GM21423 (cell line): ENCODE measurements around the gene RPP25L.

Source experiments
- ATAC-seq: cut with Tn5 transposase; IDR thresholded peaks from one replicate; pipeline ENCODE4 v1.9.1; 2021; ENCODE audit warnings: mild to moderate bottlenecking, moderate library complexity; ENCODE audit not compliant: unreplicated experiment

The RPP25L gene

GRCh38 chr9:34588671-34589635 lies 22.9 kb downstream of the RPP25L start:
- ATAC-seq: no peak

DNA sequence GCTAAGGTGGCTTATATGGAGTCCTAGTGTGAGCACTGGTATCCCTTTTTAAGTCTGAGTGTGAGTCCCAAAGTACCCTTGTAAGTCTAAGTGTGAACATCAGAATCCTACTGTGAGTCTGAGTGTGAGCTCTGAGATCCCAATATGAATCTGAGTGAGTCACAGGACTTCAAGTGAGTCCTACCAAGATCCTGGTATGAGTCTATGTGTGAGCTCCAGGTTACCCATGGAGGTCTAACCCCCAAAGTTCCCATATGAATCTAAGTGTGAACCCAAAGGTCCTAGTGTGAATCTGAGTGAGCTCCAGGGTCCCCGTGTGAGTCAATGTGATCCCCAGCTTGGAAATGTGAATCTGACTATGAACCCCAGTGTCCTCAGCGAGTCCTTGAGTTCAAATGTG lies 24.6 kb downstream of the RPP25L start:
- ATAC-seq: no peak

GRCh38 chr9:34585946-34586669 lies 25.8 kb downstream of the RPP25L start:
- no peak for ATAC-seq

GRCh38 chr9:34584970-34585369 lies 26.9 kb downstream of the RPP25L start:
- ATAC-seq: no peak

DNA sequence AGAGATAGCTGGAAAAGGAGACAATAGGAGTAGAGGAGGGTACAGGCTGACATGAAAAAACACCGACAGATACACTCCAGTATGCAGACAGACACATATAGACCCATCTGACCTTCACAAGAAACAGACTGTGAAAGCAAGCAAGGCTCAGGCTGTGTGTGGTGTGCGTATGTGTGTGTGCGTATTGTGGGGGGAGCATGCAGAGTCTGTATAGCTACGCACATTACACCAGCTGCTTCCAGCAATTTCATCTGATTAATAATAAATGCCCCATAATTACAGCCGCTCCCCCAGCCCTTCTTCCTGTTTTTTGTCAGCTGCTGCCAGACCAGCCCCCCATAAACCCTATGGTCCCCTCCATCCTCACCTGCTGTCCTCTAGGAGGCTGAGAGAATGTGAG lies 29.1 kb downstream of the RPP25L start:
- ATAC-seq: no peak

- no peak for ATAC-seq
These were observed 30.6 kb downstream of the RPP25L start for GRCh38 chr9:34581318-34581717.

DNA sequence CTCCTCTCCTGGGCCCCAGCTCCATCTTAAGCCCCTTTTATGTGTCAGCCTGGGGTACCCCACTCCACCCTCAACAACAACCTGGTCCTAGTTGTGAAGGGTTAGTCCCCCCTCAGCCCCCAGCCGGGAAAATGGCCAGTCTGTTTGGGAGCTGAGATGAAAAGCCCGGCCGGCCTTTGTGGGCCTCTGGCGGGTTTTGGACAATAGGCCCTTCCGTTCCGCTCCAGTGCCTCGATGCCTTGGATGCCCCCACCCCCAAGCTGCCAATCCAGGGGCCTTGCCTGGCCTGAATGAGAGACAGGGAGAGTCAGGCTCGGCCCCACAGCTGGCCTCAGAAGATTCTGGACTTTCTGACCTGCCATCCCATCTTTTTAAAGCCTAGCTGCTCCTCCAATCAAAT lies 31.5 kb downstream of the RPP25L start:
- no peak for ATAC-seq

GRCh38 chr9:34579808-34580163 lies 32.1 kb downstream of the RPP25L start:
- no peak for ATAC-seq

DNA sequence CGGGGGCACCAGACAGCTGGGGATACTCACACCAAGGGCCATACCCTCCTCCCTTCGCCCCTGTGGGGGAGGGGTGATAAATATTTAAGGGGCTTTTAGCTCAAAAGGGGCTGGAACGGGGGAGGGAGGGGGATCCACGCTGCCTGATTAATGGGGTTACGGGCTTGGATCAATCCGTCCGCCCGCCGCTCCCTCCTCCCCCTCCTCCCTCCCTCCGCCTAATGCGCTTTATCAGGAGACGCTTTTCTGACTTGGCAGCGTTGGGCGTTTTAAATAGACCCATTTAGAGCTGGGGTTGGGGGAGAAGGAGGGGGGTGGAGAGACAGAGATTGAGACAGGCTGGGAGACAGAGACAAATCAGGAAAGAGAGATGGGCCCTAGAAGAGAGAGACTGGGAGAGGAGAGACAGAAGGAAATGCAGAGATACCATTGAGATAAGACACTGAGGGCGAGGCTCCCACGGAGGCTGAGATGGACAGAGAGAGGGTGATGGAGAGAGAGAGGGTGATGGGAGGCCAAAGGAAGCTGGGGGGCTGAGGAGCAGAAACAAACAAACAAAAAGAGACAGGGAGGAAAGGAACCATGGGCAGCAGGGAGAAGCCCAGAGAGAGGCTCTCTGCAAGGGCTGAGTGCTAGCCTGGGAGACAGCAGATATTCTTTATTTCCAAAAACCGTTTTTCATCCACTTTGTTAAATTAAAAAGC lies 32.6 kb downstream of the RPP25L start:
- no peak for ATAC-seq

- ATAC-seq: no peak
These were observed 33.4 kb downstream of the RPP25L start for GRCh38 chr9:34578241-34579103.

DNA sequence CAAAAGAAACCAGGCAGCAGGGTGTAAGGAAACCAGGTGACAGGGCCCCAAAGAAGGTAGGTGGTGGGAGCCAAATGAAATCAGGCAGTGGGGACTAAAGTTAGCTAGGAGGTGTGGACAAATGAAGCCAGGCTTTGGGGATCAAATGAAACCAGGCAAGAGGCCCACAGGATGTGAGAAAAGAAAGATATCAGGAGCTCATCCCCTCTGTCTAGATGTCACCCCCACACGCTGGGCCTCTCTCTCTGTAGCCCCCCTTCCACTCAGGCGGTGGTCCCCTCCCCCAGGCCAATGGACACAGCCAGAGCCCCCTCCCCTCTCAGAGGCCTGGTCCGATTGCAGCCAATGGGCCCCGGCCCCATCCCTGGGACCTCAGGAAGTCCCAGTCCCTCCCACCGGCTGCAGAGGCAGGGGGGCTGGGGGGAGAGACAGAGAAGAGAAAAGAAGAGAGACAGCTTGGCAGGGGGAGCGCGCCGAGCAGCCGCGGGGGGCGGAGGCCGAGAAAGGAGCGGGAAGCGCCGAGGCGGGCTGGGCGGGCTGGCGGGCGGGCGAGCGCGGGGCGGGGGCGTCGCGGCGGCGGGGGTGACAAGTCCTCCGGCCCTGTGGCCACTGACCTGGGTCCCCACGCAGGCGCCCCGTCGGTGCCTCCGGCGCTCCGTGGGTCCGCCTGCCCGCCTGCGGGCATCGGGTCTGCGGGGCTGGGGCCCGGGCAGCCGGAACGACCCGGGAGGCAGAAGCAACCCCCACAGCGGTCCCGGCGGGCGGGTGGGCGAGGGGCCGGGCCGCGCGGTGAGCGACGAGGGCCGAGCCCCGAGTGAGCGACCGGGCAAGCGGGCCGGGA lies 34.3 kb downstream of the RPP25L start:
- ATAC-seq: no peak

- no peak for ATAC-seq
These were observed 35.1 kb downstream of the RPP25L start for GRCh38 chr9:34576597-34577399.

DNA sequence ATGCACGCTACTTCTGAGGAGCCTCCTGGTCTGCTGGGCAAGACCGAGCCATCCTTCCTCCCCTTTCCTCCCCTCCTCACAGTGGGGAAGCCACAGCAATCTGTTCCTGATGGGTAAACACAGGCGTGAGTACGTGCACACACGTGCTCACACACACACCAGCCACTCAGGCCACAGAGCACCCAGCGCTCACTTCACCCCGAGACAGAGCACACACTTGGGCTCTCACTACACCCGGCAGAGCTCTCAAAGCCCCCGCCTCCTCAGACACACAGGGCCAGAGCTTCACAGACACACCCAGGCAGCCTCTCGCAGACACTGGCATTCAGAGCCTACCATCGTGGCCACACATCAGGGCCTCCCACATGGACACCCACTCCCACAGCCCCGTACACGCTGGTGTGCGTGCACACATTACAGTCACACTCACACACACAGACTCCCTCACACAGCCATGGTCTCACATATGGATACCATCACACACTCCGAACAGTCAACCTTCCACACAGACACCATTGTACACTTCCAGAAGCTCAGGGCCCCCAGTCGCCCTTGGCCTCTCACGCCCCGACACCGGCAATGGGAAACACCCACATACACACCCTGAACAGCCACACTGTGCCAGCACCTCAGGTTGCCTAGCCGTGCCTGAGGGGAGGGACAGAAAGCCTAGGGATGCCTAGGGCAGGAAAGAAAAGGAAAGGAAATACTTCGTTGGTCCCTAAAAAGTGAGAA lies 35.9 kb downstream of the RPP25L start:
- ATAC-seq: no peak

- ATAC-seq: no peak
These were observed 36.7 kb downstream of the RPP25L start for GRCh38 chr9:34575241-34575640.

DNA sequence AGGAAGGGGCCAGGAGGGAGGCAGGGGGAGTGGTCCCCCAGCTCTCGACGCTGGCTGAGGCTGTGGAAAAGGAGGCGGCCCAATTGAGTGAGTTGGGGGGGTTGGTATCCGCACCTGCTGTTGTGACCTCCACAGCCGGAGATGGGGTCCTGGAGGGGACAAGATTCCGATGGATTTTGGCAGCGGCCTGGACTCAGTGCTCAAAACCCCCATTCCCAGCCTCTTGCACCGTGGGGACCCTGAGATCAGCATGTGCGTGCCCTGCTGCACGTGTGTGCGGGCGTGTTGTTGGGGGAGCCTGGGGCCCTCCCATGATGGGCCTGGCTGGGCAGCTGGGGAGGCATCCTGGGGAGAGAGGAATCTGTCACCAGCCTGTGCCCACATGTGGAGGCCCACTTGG lies 37.3 kb downstream of the RPP25L start:
- no peak for ATAC-seq

- ATAC-seq: no peak
These were observed 38.1 kb downstream of the RPP25L start for GRCh38 chr9:34573599-34574325.

DNA sequence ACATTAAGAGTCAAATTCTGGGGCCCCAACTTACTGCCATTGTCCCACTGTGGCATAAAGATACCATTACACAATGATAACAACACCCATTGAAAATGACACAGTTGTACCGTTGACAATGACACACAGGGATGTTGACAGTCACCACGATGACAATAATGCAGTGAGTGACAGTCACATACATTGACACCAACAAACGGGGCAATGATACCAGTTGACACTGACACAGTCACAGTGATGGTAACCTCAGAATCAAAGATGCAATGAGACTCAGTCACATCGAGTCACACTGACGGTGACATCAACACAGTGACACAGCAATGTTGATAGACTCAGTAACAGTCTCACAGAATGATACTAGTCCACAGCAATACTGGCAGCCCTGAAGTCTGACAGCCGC lies 39.3 kb downstream of the RPP25L start:
- no peak for ATAC-seq

DNA sequence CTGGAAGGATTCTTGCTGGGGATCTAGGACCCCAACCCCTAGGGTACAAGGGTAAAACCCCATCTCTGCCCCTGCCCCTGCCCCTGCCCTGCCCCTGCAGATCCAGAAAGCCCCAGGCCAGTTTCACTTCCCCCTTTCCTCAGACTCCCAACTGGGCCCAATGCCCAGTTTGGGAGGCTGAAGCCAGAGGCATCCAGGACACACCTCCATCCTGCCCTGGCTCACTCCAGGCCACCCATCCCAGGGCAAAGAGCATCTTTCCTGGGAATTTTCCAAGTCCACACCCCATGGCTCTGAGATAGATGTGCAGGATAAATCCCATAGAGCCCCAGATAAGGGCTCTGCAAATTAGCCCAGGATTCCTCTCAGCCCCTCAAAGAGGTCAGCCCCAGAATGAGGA lies 39.8 kb downstream of the RPP25L start:
- no peak for ATAC-seq
